ENCODE data around the gene ITGB2.

Gene ITGB2

GRCh38 chr21:44866780-44867179 is 53.9 kb downstream of the ITGB2 start:
- no peak overlapping the region for H3K4me3 ChIP-seq (ENCODE audit: low read depth, low read length)
- DNase-seq (ENCODE audit: low read depth, low spot score), result peak; percentile 84
- in situ Hi-C loops (cut with HindIII; ENCODE audit: low sequenced_read_pairs), result no loop called here
- no peak for TF ChIP-seq CTCF (IDR thresholded peaks at IDR 0.05; ENCODE audit: low read depth, low read length)

- H3K4me3 ChIP-seq (ENCODE audit: low read depth, low read length), result no peak overlapping the region
- TF ChIP-seq CTCF (IDR thresholded peaks at IDR 0.05; ENCODE audit: low read depth, low read length), result no peak
- in situ Hi-C loops (cut with HindIII; ENCODE audit: low sequenced_read_pairs), result no loop called here
- peak; percentile 7 for DNase-seq (ENCODE audit: low read depth, low spot score)
Observed at GRCh38 chr21:44865561-44866280, 55.0 kb downstream of the ITGB2 start.

GRCh38 chr21:44862869-44863685 is 57.6 kb downstream of the ITGB2 start:
- no peak for TF ChIP-seq CTCF (IDR thresholded peaks at IDR 0.05; ENCODE audit: low read depth, low read length)
- in situ Hi-C loops (cut with HindIII; ENCODE audit: low sequenced_read_pairs), result no loop called here
- no peak overlapping the region for H3K4me3 ChIP-seq (ENCODE audit: low read depth, low read length)
- no peak for DNase-seq (ENCODE audit: low read depth, low spot score)

GRCh38 chr21:44858791-44859190 is 61.9 kb downstream of the ITGB2 start:
- H3K4me3 ChIP-seq (ENCODE audit: low read depth, low read length), result no peak overlapping the region
- DNase-seq (ENCODE audit: low read depth, low spot score), result no peak
- in situ Hi-C loops (cut with HindIII; ENCODE audit: low sequenced_read_pairs), result no loop called here

GRCh38 chr21:44858291-44858690 is 62.4 kb downstream of the ITGB2 start:
- in situ Hi-C loops (cut with HindIII; ENCODE audit: low sequenced_read_pairs), result no loop called here
- TF ChIP-seq CTCF (IDR thresholded peaks at IDR 0.05; ENCODE audit: low read depth, low read length), result no peak
- no peak for DNase-seq (ENCODE audit: low read depth, low spot score)

More at GRCh38 chr21:44858791-44859190, 61.9 kb downstream of the ITGB2 start:
- TF ChIP-seq CTCF (IDR thresholded peaks at IDR 0.05; ENCODE audit: low read depth, low read length), result no peak

GRCh38 chr21:44857127-44857892 is 63.4 kb downstream of the ITGB2 start:
- no peak overlapping the region for H3K4me3 ChIP-seq (ENCODE audit: low read depth, low read length)
- no peak for DNase-seq (ENCODE audit: low read depth, low spot score)
- in situ Hi-C loops (cut with HindIII; ENCODE audit: low sequenced_read_pairs), result no loop called here
- no peak for TF ChIP-seq CTCF (IDR thresholded peaks at IDR 0.05; ENCODE audit: low read depth, low read length)

More at GRCh38 chr21:44858291-44858690, 62.4 kb downstream of the ITGB2 start:
- no peak overlapping the region for H3K4me3 ChIP-seq (ENCODE audit: low read depth, low read length)
